GM10248 (cell line): ENCODE measurements around the gene SETBP1.

Source experiments
- CTCF ChIA-PET: fragments of 300-600 bp; sonication (Branson Sonifier 250); formaldehyde crosslinking; extraction: SDS; loops from one replicate; lab custom pipeline; 2021; ENCODE audit warnings: antibody characterized with exemption; lab: Yijun Ruan, JAX
- POLR2A ChIA-PET: fragments of 350-650 bp; sonication (Branson Sonifier 250); formaldehyde crosslinking; extraction: SDS; loops from one replicate; lab custom pipeline; 2020; ENCODE audit warnings: antibody characterized with exemption; lab: Yijun Ruan, JAX
- DNase-seq: peaks from one replicate; pipeline ENCODE4 v3.0.0; 2012; ENCODE audit errors: extremely low spot score
- CTCF ChIP-seq: IDR thresholded peaks from 2 replicates; pipeline ENCODE4 v1.5.1; 2012; ENCODE audit warnings: mild to moderate bottlenecking, low read depth; ENCODE audit errors: extremely low read depth, missing control alignments, control extremely low read depth

Gene SETBP1

DNA sequence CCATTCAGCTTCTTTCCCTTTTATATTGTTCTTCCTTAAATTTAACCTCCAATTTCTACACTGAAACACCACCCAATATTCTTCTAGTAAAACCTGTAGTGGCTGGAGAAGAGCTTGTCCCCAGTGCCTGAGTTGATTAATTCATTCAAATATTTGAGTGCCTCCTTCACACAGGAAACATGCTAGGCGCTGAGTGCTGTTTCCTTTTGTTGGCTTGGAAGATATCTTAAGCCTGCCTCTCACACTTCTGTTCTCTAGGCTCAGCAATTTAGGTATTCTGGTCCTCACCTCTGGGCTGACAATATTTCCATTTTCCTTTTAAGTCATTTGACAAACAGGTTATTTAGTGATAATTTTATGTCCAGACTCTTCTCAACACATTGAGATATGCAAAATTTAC, 185.4 kb downstream of the SETBP1 start:
- CTCF ChIA-PET, result interaction anchor here (1.2 to 2.7 kb wide), 4 partner anchors 11 to 187 kb away, joined by 3 to 11 read pairs (median 4); no protein-coding TSS in a partner anchor
- no peak for DNase-seq

GRCh38 chr18:44869533-44869932, 188.8 kb downstream of the SETBP1 start:
- CTCF ChIA-PET, result interaction anchor here (0.8 to 3.0 kb wide), 4 partner anchors 9 to 25 kb away, joined by 3 to 11 read pairs (median 4); no protein-coding TSS in a partner anchor
- no peak for TF ChIP-seq CTCF
- POLR2A ChIA-PET, result no interaction called here
- DNase-seq, result no peak

More for the DNA sequence above, 185.4 kb downstream of the SETBP1 start:
- POLR2A ChIA-PET, result no interaction called here
- no peak for TF ChIP-seq CTCF

DNA sequence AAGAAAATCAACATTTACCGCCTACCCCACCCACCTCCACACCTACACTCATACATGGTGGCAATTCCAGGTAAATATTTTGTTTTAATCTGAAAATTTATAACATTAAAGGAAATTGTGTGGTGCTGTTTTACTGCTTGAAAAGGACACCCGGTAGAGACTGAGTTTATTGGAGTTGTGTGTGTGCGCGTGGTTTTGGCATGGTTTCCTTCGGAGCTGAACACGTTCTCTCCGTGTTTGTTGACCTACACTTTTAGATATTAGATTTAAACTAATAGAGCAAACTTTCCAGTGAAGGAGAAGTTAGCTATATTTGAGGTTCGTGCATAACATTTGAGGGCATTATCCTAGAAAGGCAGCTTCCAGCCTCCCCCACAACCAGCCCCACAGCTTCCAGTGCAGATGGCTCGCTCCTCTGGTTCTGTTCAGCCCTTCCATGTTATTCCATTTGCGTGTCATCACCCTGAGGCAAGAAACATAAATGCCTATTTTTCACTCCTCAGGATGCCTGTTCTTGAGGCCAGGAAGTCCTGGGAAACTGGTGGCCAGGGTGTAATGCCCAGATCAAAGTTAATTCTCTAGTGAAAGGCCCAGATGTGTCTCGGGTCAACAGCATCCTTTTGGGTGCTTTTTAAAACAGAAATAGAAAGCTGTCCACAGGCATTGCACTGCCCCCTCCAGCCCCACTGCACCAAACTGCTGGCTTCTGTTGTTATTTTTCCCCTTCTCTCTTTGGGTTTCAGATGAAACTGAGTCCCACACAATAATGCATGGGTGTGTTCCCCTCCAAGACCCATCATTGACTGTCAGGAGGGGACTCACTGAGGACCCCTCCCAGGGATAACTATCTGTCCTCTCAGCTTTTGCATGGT, 190.2 kb downstream of the SETBP1 start:
- CTCF ChIA-PET, result interaction anchor here (0.9 to 3.0 kb wide), 9 partner anchors 10 to 342 kb away, joined by 3 to 11 read pairs (median 3); no protein-coding TSS in a partner anchor
- POLR2A ChIA-PET, result no interaction called here
- TF ChIP-seq CTCF, result peak; percentile 27
- no peak for DNase-seq

- POLR2A ChIA-PET, result no interaction called here
- CTCF ChIA-PET, result interaction anchor here (0.9 to 3.0 kb wide), 8 partner anchors 9 to 341 kb away, joined by 3 to 11 read pairs (median 4); no protein-coding TSS in a partner anchor
- TF ChIP-seq CTCF, result no peak
- no peak for DNase-seq
Measured at GRCh38 chr18:44871771-44872170, 191.1 kb downstream of the SETBP1 start.

DNA sequence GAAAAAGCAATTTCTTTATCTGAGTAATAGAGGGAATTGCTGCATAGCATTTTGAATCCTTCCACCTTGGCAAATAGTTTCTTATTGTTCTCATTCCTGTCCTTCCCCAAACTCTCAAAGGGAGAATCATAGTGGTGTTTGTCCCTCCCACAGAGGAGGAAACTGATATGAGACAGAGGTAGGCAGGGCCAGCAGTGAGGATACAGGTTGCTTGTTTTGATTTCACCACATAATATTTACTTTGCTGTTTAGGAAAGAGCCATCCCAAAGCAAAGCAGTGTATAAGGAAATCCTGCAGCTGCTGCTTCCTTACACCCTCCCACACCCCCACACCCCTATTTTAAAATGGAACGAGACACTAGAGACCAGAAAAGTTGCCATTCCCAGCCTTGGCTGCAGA, 195.3 kb downstream of the SETBP1 start:
- ChIA-PET POLR2A (no interaction called here), CTCF (interaction anchor here (1.3 kb wide), 1 partner anchor 12 kb away, joined by 3 read pairs; no protein-coding TSS in a partner anchor)
- no peak for TF ChIP-seq CTCF
- no peak for DNase-seq

DNA sequence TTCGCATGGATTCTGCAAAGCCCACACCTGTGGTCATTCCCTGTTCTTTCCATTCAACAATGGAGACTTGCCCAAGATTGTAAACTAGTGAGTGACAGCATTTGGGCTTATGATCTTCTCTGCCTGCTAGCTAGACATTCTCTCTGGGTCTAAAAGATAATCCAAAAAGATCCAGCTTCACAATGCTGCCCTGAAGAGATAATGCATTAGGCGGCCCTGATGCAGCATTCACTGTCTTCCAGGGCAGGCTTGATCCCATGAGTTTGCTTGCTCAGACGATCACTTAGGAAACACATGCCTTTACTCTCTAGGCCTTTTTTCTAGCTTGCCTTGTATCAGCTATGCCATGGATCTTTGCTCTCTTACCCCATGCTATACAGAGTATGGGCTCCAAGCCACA, 196.1 kb downstream of the SETBP1 start:
- no peak for DNase-seq
- CTCF ChIA-PET, result interaction anchor here (1.3 kb wide), 1 partner anchor 11 kb away, joined by 3 read pairs; no protein-coding TSS in a partner anchor
- no peak for TF ChIP-seq CTCF
- POLR2A ChIA-PET, result no interaction called here
